WERI-Rb-1 (cell line): Measurements from ENCODE around the gene CRYBB3.
A peak's percentile ranks its signal among the peaks of the same experiment; 100 is the strongest.
"Not testable (repeated sequence)": the region's sequence is repeated elsewhere in the genome, so short reads cannot be mapped to it uniquely, and the experiment has no call there.

Source experiments
- DNase-seq: peaks from one replicate; pipeline ENCODE4 v3.0.0-alpha.2; 2020
- H3K27ac ChIP-seq: fragments of 250-450 bp; sonication (Bioruptor Pico); 2 replicates; pipeline ENCODE4 v1.5.1; 2020; ENCODE audit warnings: mild to moderate bottlenecking, moderate library complexity
- H3K27me3 ChIP-seq: fragments of 250-450 bp; sonication (Bioruptor Pico); 2 replicates; pipeline ENCODE4 v1.5.1; 2021; ENCODE audit warnings: mild to moderate bottlenecking, low read depth, moderate library complexity; ENCODE audit not compliant: insufficient read depth, severe bottlenecking
- H3K36me3 ChIP-seq: fragments of 250-450 bp; sonication (Bioruptor Pico); 2 replicates; pipeline ENCODE4 v1.5.1; 2020; ENCODE audit warnings: mild to moderate bottlenecking, moderate library complexity
- H3K4me3 ChIP-seq: 2 replicates; pipeline ENCODE4 v1.5.1; 2011; ENCODE audit warnings: low read depth, mild to moderate bottlenecking, control low read depth, low read length
- H3K9me3 ChIP-seq: fragments of 250-450 bp; sonication (Bioruptor Pico); 2 replicates; pipeline ENCODE4 v1.5.1; 2021; ENCODE audit warnings: mild to moderate bottlenecking, moderate library complexity; ENCODE audit not compliant: severe bottlenecking
- TF ChIP-seq, protein P1 (sequence below): IDR thresholded peaks from 2 replicates; pipeline ENCODE4 v1.5.1; 2011; ENCODE audit warnings: low read depth, mild to moderate bottlenecking, control low read depth, inconsistent platforms, low read length

Gene CRYBB3

DNA sequence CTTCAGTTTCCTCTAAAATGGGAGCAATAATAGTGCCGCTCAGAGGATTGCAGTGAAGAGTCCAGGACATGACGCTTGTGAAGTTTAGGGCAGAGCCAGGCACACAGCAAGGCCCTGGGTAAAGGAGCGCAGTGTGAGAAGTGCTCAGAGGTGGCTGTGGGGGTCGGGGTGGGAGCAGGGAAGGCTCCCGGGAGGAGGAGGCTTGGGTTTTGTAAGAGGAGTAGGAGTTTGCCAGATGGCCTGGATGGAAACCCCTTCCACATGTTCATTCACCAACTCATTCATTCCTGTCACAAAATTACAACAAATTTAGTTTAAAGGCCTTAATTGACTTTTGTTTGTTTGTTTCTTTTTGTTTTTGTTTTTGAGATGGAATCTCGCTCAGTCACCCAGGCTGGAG lies 36.8 kb downstream of the CRYBB3 start:
- DNase-seq: no peak
- no peaks in the 10 kb centered on the region for H3K9me3 ChIP-seq
- no peaks in the 10 kb centered on the region for H3K27me3 ChIP-seq
- H3K4me3 ChIP-seq: no peak overlapping the region
- no peak overlapping the region for H3K27ac ChIP-seq
- TF ChIP-seq, protein P1, sequence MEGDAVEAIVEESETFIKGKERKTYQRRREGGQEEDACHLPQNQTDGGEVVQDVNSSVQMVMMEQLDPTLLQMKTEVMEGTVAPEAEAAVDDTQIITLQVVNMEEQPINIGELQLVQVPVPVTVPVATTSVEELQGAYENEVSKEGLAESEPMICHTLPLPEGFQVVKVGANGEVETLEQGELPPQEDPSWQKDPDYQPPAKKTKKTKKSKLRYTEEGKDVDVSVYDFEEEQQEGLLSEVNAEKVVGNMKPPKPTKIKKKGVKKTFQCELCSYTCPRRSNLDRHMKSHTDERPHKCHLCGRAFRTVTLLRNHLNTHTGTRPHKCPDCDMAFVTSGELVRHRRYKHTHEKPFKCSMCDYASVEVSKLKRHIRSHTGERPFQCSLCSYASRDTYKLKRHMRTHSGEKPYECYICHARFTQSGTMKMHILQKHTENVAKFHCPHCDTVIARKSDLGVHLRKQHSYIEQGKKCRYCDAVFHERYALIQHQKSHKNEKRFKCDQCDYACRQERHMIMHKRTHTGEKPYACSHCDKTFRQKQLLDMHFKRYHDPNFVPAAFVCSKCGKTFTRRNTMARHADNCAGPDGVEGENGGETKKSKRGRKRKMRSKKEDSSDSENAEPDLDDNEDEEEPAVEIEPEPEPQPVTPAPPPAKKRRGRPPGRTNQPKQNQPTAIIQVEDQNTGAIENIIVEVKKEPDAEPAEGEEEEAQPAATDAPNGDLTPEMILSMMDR: no peak
- H3K36me3 ChIP-seq: no peaks in the 10 kb centered on the region

DNA sequence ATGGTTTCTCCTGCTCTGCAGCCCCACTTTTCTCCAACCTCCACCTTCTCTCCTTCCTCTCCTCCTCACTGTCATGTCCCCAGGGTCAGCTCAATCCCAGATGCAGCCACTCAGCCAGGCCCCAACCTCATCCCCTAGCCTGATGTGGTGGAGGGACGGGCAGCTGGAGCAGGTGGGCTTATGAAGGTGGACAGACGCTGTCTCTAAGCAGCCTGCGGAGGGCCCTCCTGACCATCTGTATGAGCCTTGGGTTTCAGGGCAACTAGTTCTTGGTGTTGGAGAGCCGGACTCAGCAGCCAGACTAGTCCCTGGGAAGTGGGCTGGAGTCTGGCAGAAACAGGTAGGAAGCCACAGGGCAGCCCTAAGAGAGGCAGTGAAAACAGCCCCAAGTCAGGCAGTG lies 37.8 kb downstream of the CRYBB3 start:
- no peaks in the 10 kb centered on the region for H3K36me3 ChIP-seq
- H3K9me3 ChIP-seq: no peaks in the 10 kb centered on the region
- TF ChIP-seq, protein P1: 0 out of 2 replicates have a peak, but pooled peaks have one; percentile 27
- H3K27ac ChIP-seq: no peak overlapping the region
- peak; percentile 18 for DNase-seq
- no peak overlapping the region for H3K4me3 ChIP-seq
- H3K27me3 ChIP-seq: no peaks in the 10 kb centered on the region

DNA sequence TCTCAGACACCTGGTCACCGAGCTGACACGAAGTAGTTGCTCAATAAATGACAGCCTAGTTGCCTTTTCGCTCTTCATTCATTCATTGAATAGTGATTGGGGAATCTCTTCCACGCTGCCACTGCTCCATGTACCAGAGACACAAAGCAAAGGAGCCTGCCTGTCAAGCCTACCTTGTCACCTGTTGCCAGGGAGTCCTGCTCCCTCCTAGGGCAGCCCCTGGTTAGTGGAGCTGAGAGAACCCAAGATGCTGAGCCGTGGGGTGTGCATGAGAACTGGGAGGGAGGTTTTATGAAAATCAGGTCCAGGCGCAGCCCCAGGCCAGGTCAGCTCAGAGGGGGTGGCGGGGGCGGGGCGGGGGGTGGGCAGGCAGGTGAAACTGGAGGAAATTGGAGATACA lies 38.4 kb downstream of the CRYBB3 start:
- not testable (repeated sequence) for H3K27me3 ChIP-seq, H3K36me3 ChIP-seq, H3K9me3 ChIP-seq, DNase-seq, H3K4me3 ChIP-seq, H3K27ac ChIP-seq

DNA sequence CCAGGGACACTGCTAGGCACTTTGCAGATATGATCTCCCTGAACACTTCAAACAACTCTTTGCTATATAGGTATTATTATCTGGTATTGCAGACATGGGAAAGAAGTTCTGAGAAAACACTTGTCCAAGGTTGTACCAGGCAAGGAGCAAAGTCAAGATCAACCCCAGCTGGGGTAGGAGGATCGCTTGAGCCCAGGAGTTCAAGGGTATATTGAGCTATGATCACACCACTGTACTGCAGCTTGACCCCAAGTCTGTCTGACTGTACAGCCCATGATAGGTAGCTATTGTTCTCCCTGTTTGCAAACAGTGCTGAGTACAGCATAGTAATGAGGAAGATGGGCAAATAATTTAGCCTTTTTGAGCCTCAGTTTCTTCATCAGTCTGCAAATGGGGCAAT lies 55.5 kb downstream of the CRYBB3 start:
- not testable (repeated sequence) for H3K36me3 ChIP-seq, H3K9me3 ChIP-seq, DNase-seq, H3K27ac ChIP-seq, H3K27me3 ChIP-seq, H3K4me3 ChIP-seq
